GM12892 (cell line): ENCODE measurements around the gene YAF2.

ENCODE experiments used
- POLR2A ChIP-seq: IDR thresholded peaks from 2 replicates; pipeline ENCODE4 v1.6.1; 2011; ENCODE audit warnings: low read depth, low read length, control low read depth
- POLR2AphosphoS5 ChIP-seq: IDR thresholded peaks from 2 replicates; pipeline ENCODE4 v1.6.1; 2011; ENCODE audit warnings: low read depth, low read length, control low read depth
- TAF1 ChIP-seq: IDR thresholded peaks from 2 replicates; pipeline ENCODE4 v1.6.1; 2011; ENCODE audit warnings: low read depth, mild to moderate bottlenecking, control low read depth, low read length, borderline replicate concordance

DNA sequence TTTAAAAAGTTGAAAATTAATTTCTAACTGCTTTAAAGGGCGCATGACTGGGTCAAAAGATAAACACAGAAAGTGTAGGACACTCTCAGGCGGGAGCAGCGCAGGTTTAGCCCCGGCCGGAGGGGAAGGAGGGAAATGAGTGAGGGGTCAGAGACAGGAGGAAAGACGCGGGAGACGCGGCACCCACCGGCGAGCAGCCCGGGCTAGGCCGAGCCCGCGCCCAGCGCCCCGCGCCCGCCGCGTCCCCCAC lies 94.0 kb downstream of the YAF2 start:
- TF ChIP-seq POLR2A (no peak), POLR2AphosphoS5 (no peak), TAF1 (no peak)
